ENCODE measurements around the gene TTC12. TPM values are rescaled to one million over a fixed set of nuclear protein-coding genes. Genes with fewer than 3 reads are reported as not detected.

TTC12 gene
- total RNA-seq, 2 experiments from 2014 or later, result 14.2 to 14.3 TPM

DNA sequence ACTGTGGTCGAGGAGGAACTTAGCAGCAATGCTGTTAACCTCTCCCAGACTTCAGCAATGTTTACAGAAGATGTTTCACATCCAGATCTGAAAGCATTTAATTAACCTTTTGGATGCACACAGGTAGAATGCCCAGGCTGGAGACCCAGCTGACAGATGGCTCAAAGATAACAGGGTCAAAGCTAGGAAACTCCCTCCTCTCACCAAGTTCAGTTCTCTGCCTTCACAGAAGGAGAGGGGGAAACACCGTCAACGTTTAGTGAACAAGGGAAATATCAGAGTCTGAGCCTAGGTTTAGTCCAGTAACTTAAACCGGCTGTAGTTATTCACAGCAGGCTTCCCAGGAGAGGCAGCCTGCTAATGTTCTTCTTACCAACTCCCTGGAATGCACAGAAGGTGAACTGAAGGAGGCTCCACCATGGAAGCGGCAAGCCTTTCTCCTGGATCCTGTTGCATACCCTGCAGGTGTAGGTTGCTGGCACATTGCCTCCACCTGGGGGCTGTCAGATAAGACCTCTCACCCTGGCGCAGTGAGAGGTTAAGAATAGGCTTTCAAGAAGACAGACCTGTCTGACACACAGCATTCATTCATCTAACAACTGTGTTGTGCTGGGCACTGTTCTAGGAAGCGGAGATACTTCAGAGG lies 49.7 kb downstream of the TTC12 start:
- POLR2A ChIA-PET, result no interaction called here
- CTCF ChIA-PET, result interaction anchor here (1.6 kb wide), 1 partner anchor 1084 kb away, joined by 3 read pairs; no protein-coding TSS in a partner anchor

DNA sequence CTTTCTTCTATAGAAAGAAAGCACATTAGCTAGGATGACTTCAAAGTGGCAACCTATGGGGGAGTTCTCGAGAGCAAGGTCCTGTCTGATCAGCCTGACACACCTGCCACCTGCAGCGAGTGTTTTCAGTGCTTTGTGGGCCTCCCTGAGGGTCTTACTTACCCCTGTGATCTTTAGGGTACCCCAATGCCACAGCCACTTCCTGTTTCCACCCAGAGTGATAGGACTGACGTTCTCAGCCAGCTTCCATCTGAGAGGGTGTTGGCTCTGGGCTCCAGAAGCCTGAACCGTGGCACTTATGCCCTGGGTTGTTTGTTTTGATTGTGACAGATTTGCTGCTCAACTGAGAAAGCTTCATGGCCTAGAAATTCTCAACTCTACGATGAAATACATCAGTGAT lies 51.5 kb downstream of the TTC12 start:
- POLR2A ChIA-PET, result no interaction called here
- CTCF ChIA-PET, result no interaction called here

DNA sequence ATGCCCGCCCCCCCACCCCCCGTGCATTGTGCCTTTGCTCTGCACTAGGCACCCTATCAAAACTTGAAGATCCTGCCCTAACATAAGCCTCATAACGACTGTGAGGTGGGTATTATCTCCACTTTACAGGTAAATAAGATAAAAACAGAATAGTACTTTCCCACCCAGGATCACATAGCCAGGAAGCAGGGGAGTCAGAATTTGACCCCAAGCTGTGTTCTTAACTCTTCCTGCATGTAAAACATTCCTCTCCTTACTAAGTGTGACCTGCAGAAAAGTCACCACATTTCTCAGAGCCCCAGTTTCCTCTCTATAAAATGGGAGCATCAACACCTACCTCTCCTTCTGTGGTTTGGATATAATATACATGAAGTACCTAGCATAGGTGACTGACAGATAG lies 55.0 kb downstream of the TTC12 start:
- CTCF ChIA-PET, result no interaction called here
- POLR2A ChIA-PET, result no interaction called here

DNA sequence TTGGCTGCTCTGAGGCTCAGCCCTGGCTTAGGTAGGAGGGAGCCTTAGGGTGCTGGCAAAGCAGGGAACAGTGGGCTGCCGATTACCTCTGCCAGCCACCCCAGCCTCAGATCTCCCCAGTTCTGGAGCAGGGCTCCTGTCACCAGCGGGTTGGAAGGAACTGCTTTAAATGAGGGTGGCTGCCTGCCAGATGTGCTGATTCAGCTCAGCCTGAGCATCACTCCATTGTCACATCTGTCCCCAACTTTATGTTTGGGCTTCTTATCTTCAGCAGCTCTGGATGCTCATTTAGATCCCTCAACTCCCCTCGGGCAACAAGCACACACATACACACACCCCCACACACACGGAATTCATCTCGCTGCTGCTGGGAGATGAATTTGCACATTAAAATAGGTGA lies 56.3 kb downstream of the TTC12 start:
- ChIA-PET POLR2A (no interaction called here), CTCF (no interaction called here)

DNA sequence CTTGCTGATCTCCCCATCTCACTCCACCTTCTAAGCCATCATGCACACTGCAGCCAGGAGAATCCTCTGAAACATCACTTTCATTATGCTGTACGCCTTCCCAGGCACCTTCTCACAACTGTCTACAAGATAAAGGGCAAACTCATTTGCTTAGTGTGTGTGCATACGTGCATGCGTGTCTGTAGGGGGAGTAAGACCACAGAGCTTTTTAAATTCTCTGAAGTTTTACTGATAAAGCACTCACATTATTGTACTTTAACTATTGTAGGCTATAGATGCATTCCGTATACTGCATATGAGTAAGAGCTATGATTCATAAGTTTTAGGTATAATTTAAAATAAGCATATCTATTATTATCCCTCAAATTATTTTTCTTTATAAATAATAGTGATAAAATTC lies 57.9 kb downstream of the TTC12 start:
- CTCF ChIA-PET, result interaction anchor here (1.0 kb wide), 1 partner anchor 61 kb away, joined by 3 read pairs; no protein-coding TSS in a partner anchor
- POLR2A ChIA-PET, result no interaction called here

DNA sequence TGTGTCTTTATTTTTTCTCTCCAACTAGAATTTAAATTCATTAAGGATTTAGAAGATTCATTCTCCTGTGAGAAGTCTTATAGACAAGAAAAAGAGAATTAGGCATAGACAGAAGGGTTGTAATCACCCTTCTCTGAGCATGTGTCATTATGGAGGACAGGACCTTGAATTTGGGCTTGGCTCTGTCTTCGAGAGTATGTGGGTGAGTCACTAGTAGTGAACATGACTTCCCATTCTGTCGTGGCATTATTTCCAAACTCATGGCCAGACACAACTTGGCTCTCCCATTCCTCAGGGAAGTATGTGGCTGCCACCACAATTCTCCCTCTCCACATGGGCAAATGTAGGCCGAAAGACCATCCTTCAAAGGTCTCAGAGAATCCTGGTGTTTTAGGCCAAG lies 58.9 kb downstream of the TTC12 start:
- CTCF ChIA-PET, result interaction anchor here (1.0 kb wide), 1 partner anchor 62 kb away, joined by 3 read pairs; no protein-coding TSS in a partner anchor

DNA sequence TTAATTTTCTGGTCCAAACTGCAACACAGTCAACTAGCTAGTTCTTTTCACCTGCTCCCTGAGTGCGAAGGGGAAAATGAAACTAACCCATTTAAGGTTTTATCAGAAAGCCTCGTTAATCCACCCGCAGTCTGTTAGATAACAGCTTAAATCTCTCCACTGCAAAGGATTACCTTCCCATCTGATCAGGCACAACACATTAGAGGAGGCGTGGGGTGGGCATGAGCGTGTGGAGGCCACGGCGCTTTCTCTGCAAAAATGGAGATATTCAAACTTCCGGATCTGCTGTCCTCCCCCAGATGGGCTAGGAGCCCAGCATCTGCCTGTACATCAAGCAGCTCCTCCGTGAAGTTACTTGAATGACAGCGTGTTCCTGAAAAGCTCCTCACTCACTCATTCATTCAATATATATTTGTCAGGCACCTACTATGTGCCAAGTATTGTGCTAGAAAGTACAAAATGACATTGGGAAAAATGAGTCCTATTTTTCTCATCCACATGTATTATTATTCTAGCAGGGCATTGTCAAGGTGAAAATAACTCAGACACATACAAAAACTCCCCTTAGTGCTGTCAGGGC lies 59.7 kb downstream of the TTC12 start:
- POLR2A ChIA-PET, result no interaction called here
- CTCF ChIA-PET, result no interaction called here

More for the DNA sequence above, 58.9 kb downstream of the TTC12 start:
- POLR2A ChIA-PET, result no interaction called here

DNA sequence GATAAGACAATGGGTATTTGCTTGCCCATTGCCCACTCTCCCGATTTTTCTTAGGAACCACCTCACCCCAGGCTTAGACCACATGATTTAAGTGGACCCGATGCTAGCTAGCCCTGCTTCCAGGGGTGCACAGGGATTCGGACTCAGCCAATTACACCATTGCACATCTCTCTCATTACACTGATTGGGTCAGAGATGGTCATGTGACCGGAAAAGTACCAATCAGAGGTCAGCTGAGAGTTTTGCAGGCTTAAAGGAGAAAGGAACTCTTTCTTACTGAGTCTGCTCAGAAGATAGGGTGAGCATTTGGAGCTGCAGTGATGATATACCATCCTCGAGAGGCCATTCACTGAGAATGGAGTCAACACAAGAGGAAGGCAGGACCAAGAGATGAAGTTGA lies 61.0 kb downstream of the TTC12 start:
- ChIA-PET CTCF (no interaction called here), POLR2A (no interaction called here)

DNA sequence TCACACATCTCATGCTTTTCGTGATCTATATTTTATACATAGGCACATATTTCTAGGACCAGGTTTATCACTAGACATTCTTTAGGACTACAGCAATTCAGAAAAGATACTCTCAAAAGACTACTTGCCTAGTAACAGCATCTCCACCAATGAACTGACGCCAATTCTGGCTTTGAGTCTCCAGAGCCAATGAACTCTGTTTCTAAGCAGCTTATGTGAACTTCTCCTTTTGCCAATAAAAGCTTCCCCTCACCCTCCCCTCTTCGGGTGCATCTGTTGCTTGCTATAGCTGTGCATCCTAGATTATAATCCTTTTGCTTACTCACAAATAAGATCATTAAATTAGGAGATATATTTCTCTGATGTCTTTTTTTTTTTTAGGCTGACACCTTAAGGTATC lies 61.8 kb downstream of the TTC12 start:
- ChIA-PET CTCF (no interaction called here), POLR2A (no interaction called here)

DNA sequence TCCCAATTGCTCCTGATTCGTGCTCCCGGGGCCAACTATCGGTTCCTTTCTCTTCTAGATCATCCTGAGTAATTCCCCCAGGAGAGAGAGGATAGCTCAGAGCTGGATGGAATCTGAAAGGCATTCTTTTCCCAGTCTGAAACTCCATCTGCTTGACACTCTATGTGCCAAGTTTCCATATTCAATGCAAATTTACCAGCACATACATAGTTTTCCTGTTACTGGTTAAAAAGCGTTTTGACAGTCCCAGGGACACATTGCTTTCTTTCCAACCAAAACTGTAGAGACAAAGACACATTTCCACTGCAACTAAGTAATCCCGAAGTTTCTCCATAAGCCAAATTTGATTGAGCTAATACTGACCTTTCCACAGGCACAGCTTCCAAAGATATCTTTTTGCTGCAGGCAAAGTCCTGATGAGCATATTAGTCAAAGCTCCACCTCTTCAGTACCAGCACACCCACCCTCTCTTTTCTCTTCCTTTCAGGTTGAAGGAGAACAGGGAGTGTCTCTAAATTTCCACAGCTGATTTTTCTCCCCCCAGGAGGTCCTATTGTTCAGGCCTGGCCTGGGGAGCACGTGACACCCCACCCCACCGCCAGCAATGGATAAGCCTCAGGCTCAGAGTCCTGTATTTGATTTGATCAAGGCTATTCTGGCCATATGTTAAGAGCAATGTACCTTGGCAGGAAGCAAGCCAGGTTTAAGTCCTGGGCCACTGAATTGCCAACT lies 63.5 kb downstream of the TTC12 start:
- ChIA-PET POLR2A (no interaction called here), CTCF (no interaction called here)

DNA sequence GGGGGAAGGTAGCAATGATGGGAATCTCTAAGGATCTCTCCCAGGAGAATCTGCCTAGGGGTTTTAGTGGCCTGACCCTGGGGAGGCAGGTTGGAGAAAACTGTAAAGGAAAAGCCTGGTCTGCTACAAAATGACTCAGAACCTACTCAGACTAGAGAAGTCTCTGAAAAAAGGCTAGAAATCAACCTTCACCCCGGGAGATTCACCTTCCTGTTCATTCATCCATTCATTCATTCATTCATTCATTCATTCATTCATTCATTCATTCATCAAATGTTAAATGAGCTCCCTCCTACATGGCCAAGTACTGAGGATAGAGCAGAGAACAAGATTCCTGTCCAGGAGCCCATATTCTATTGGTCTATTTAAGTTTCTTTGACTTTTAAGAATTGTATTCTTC lies 64.3 kb downstream of the TTC12 start:
- ChIA-PET POLR2A (no interaction called here), CTCF (no interaction called here)

DNA sequence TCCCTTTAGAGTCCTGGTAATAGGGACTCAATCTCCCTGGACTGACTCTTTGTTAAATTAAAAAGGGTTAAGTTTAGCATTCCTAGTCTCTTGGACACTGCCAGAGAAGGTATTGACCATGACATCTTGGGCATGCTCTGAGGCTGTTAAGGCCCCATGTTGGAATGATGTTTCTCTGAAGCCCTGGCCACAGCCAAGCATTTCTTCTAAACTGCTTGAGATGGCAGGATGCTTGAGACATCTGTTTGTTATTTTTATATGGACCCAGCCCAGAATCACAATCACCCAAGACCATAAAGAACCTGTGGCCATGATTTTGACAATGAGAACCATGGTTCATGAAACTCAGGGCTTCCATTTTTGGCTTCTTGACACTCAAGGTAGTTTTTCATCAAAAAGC lies 67.7 kb downstream of the TTC12 start:
- POLR2A ChIA-PET, result no interaction called here
- CTCF ChIA-PET, result no interaction called here

DNA sequence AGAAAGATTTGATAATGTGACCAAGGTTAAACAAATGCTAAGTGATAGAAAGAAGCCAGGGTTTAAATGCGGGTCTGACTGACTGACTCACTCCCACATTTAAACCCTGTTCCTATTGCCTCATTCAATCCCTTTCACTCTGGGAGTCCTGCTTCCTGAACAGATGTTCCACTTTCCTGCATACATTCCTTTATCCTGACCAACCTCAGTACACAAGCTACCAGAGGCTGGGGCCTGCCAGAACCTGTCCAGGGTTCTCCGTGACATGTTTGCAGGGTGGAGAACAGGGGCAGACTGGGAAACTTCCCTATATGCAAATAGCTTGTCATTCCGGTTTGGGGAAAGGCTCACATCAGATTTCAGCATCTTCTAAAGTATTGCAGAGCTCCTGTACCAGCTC lies 70.2 kb downstream of the TTC12 start:
- CTCF ChIA-PET, result no interaction called here
- POLR2A ChIA-PET, result no interaction called here

DNA sequence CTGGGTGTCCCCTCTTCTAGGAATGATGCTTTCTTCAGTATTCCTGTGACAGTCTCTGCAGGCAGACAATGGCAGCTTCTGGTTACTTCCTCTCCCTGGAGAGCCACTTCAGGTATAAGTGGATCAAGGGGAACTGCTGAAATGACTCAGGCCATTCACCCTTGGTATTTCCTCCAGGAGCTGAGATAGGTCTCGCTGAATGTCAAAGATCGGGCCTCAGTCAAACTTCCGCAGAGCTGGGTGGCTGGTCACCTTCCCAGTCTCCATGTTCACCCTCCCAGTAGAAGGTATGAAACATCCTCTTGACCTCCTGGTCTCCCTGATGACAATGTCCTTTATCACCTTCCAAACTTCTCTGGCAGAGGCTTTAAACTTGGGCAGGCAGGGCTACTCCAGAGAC lies 71.4 kb downstream of the TTC12 start:
- ChIA-PET CTCF (no interaction called here), POLR2A (no interaction called here)

DNA sequence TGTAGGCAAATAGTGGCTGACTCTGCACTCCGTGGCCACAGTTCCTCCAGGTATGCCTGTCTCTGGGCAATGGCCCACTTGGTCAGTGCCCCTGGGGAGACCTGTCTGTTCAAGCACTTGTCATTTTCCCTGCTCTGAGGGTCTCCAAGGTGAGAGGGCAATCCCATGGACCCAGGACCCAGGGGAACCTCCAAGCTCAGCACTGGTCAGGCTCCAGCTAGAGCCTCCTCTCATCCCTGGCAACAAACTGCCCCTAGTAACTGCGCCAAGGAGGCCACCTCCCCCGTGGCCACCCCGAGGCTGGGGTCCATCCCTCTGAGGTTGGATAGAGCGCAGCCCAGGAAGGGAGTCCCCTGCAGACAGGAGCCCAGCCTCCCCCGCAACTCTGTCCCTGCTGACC lies 72.5 kb downstream of the TTC12 start:
- POLR2A ChIA-PET, result no interaction called here
- CTCF ChIA-PET, result no interaction called here

DNA sequence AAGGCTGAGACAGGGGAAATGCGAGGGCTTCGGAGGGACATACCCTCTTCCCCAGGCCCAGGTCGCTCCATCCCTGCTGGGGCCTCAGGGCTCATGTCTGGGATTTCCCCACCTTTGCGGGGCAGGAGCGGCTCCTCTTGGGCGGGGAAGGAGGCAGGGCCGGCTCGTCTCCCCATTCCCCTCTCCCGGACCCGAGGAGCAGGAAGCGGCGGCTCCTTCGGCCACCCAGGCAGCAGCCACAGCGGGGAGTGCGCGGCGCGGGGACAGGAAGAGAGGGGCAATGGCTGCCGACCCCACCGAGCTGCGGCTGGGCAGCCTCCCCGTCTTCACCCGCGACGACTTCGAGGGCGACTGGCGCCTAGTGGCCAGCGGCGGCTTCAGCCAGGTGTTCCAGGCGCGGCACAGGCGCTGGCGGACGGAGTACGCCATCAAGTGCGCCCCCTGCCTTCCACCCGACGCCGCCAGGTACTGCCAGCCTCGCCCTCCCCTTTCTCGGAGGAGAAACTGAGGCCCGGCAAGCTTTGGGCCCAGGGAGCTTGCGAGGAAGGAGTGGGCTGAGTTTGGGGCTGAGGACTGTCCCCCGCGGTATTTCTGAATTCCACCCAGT lies 73.3 kb downstream of the TTC12 start, which contains the start of gene ANKK1:
TSS of gene ANKK1 (plus strand) at position 175 of the 607 bp plus-strand sequence. CDS start at position 281, 106 bp downstream.
- ChIA-PET CTCF (no interaction called here), POLR2A (no interaction called here)

DNA sequence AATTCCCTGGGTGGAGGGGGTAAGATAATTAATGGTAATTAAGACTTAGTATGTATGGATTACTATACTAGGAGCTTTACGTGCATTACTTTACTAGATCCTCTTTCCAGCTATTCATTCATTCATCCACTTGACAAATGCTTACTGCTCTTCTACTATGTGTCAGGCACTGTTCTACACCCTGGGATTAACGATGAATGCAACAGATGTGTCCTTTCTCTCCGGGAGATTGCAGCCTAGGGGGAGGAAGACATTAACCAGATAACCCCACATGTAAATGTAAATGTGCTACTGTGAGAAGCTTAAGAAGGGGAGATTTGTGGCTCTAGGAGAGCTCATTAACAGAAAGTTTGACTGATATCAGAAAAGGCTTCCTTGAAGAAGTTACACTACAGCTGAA lies 74.9 kb downstream of the TTC12 start:
- ChIA-PET POLR2A (no interaction called here), CTCF (no interaction called here)

DNA sequence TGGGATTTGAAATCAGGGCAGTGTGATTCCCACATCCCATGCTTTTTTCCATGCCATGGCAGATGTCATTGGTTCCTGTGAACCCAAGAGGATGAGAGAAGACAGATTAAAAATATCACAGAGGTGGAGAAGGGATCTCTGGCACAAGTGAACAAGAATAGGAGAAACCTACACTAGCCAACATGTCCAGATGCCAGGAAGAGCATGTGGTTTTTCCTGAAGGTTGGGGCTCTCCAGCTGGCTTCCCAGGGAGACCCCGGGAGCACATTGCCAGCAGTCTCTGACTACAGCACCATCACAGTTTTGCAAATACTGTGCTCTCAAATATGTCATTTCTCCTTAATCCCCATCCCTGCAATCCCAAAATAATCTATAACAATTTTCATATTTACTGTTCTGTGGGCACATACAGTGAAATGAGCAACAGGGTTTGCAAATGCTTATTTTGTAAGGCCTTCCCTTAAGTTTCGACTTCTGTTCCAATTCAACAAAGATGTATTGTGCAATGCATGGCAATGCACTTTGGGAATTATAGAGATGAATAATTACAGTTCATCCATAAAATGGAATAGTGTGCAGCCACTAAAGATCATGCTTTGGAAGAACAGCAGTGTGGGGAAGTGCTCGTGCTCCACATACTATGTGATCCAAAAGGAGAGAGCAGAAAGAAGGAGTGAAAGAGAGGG lies 78.0 kb downstream of the TTC12 start:
- POLR2A ChIA-PET, result no interaction called here

DNA sequence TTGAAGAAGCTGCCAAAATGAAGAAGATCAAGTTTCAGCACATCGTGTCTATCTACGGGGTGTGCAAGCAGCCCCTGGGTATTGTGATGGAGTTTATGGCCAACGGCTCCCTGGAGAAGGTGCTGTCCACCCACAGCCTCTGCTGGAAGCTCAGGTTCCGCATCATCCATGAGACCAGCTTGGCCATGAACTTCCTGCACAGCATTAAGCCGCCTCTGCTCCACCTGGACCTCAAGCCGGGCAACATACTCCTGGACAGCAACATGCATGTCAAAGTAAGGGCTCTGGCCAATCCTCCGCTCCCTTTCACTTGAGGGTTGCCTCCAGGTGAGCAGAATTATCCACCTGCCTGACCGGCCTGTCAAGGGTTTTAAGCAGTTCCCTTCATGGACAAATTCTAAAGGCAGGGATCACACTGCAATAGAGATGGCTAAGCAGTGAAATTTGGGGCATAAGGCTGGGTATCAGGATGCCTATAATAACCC lies 79.2 kb downstream of the TTC12 start:
- POLR2A ChIA-PET, result no interaction called here
- CTCF ChIA-PET, result no interaction called here

More for the DNA sequence above, 78.0 kb downstream of the TTC12 start:
- CTCF ChIA-PET, result no interaction called here

DNA sequence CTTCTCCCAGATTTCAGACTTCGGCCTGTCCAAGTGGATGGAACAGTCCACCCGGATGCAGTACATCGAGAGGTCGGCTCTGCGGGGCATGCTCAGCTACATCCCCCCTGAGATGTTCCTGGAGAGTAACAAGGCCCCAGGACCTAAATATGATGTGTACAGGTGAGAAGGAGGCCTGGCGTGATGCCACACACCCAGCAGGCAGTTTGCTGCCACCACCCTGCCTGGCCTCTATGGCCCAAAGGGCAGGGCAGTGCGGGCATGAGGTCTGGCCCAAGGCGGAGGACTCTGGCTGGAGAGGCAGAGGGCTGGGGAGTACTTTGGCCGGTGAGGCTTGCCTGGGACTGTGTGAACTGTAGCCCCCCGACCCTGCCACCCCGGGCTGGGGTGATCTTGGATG lies 80.5 kb downstream of the TTC12 start:
- CTCF ChIA-PET, result no interaction called here
- POLR2A ChIA-PET, result no interaction called here

Data from activated CD8-positive, alpha-beta memory T cell treated with anti-CD3 and anti-CD28 coated beads for 36 hours (primary cell).